GM23338 (cell line): Measurements from ENCODE around the gene RNF31. TPM values are rescaled to one million over a fixed set of nuclear protein-coding genes. Genes with fewer than 3 reads are reported as not detected.
A peak's percentile ranks its signal among the peaks of the same experiment; 100 is the strongest.

Source experiments
- ATAC-seq: fragments of 200-7000 bp; cut with Tn5 transposase; 3 replicates; pipeline ENCODE4 v1.9.1; 2020
- DNase-seq: peaks from one replicate; pipeline ENCODE4 v3.0.0-alpha.2; 2015; ENCODE audit warnings: low spot score
- H2AFZ ChIP-seq: fragments of 200-600 bp; sonication (generic); 2 replicates; pipeline ENCODE4 v1.8.0; 2016; ENCODE audit warnings: antibody characterized with exemption, mild to moderate bottlenecking, moderate library complexity
- H3F3A ChIP-seq: fragments of 200-600 bp; sonication (generic); replicated peaks from 2 replicates; pipeline ENCODE4 v1.8.0; 2017; ENCODE audit warnings: antibody characterized with exemption, mixed run types, low read depth
- H3K27ac ChIP-seq: fragments of 200-600 bp; sonication (generic); 2 replicates; pipeline ENCODE4 v1.6.1; 2016; ENCODE audit warnings: low read depth
- H3K27me3 ChIP-seq: fragments of 200-600 bp; sonication (generic); 2 replicates; pipeline ENCODE4 v1.8.0; 2016; ENCODE audit warnings: mild to moderate bottlenecking, mixed run types, moderate library complexity; ENCODE audit not compliant: insufficient read depth
- H3K36me3 ChIP-seq: fragments of 200-600 bp; sonication (generic); 2 replicates; pipeline ENCODE4 v1.8.0; 2016; ENCODE audit warnings: mild to moderate bottlenecking; ENCODE audit not compliant: insufficient read depth
- H3K4me1 ChIP-seq: fragments of 200-600 bp; sonication (generic); 2 replicates; pipeline ENCODE4 v1.8.0; 2016; ENCODE audit warnings: mild to moderate bottlenecking, moderate library complexity; ENCODE audit not compliant: insufficient read depth
- H3K4me2 ChIP-seq: fragments of 200-600 bp; sonication (generic); 2 replicates; pipeline ENCODE4 v1.7.1; 2017; ENCODE audit warnings: mixed run types
- H3K4me3 ChIP-seq: fragments of 200-600 bp; sonication (generic); 2 replicates; pipeline ENCODE4 v1.6.1; 2016; ENCODE audit warnings: mixed run types
- H3K79me2 ChIP-seq: fragments of 200-600 bp; sonication (generic); replicated peaks from 2 replicates; pipeline ENCODE4 v1.8.0; 2017; ENCODE audit warnings: mild to moderate bottlenecking; ENCODE audit not compliant: insufficient read depth
- H3K9me2 ChIP-seq: fragments of 200-600 bp; sonication (generic); 2 replicates; pipeline ENCODE4 v1.8.0; 2017; ENCODE audit not compliant: insufficient read depth
- H4K20me1 ChIP-seq: fragments of 200-600 bp; sonication (generic); replicated peaks from 2 replicates; pipeline ENCODE4 v1.8.0; 2017; ENCODE audit warnings: mild to moderate bottlenecking; ENCODE audit not compliant: insufficient read depth
- H3K27ac Mint-ChIP-seq: 2 replicates; pipeline ENCODE4 v1.8.0; 2020; ENCODE audit warnings: inconsistent platforms, mild to moderate bottlenecking, moderate library complexity, mixed read lengths
- H3K27me3 Mint-ChIP-seq: 3 replicates; pipeline ENCODE4 v1.8.0; 2022; ENCODE audit warnings: low read depth, mild to moderate bottlenecking, moderate library complexity, mixed read lengths, inconsistent platforms; ENCODE audit not compliant: insufficient read depth, poor library complexity
- H3K36me3 Mint-ChIP-seq: 3 replicates; pipeline ENCODE4 v1.8.0; 2021; ENCODE audit warnings: low read depth, mild to moderate bottlenecking, inconsistent platforms, moderate library complexity, mixed read lengths
- H3K4me1 Mint-ChIP-seq: 3 replicates; pipeline ENCODE4 v1.8.0; 2020; ENCODE audit warnings: mild to moderate bottlenecking, inconsistent platforms, mixed read lengths
- H3K4me3 Mint-ChIP-seq: 3 replicates; pipeline ENCODE4 v1.8.0; 2021; ENCODE audit warnings: moderate library complexity, mild to moderate bottlenecking, inconsistent platforms, mixed read lengths
- H3K9me3 Mint-ChIP-seq: 3 replicates; pipeline ENCODE4 v1.8.0; 2020; ENCODE audit warnings: moderate library complexity, mild to moderate bottlenecking, inconsistent platforms, mixed read lengths
- CREB1 ChIP-seq: fragments of 250-450 bp; sonication (Bioruptor Pico); IDR thresholded peaks from 2 replicates; pipeline ENCODE4 v1.5.0; 2020; ENCODE audit warnings: low read depth, mild to moderate bottlenecking, moderate library complexity
- CTCF ChIP-seq, 2 experiments: fragments of 200-600 bp in 1 of 2; sonication (generic) in 1 of 2; conservative IDR thresholded peaks; 2 replicates each; pipeline versions ENCODE4 v1.5.1 to v1.6.1; 2016 to 2017; ENCODE audit warnings: antibody characterized with exemption in 2 of 2, low read depth in 2 of 2, mild to moderate bottlenecking in 2 of 2, moderate library complexity in 1 of 2
- EZH2phosphoT487 ChIP-seq: fragments of 200-600 bp; sonication (generic); IDR thresholded peaks from one replicate; pipeline ENCODE4 v1.8.1; 2018; ENCODE audit warnings: antibody characterized with exemption; ENCODE audit not compliant: unreplicated experiment
- JUNB ChIP-seq: IDR thresholded peaks from one replicate; pipeline ENCODE4 v1.6.1; 2016; ENCODE audit warnings: antibody characterized with exemption; ENCODE audit not compliant: unreplicated experiment
- NANOG ChIP-seq: IDR thresholded peaks from 2 replicates; pipeline ENCODE4 v1.6.1; 2016; ENCODE audit warnings: antibody characterized with exemption, borderline replicate concordance
- POLR2AphosphoS5 ChIP-seq: IDR thresholded peaks from 2 replicates; pipeline ENCODE4 v1.6.1; 2016; ENCODE audit warnings: antibody characterized with exemption, low read depth
- REST ChIP-seq: IDR thresholded peaks from one replicate; pipeline ENCODE4 v1.6.1; 2018; ENCODE audit warnings: antibody characterized with exemption; ENCODE audit not compliant: unreplicated experiment
- STAT1 ChIP-seq: IDR thresholded peaks from one replicate; pipeline ENCODE4 v1.6.1; 2016; ENCODE audit warnings: antibody characterized with exemption; ENCODE audit not compliant: unreplicated experiment
- polyA plus RNA-seq: library from polyadenylated mRNA; unstranded; fragments of >200 nt; fragmentation: Nextera tagmentation; extraction: Ambion mirVana; gene quantifications from 2 replicates; pipeline ENCODE4 v1.2.1, GENCODE V29; 2016
- total RNA-seq: library from RNA; depleted of rRNA; stranded (reverse); fragments of >200 nt; shearing (Covaris generic); gene quantifications from 2 replicates; pipeline ENCODE4 v1.2.3, GENCODE V29; 2014

RNF31 gene
- total and polyA plus RNA-seq, 2 experiments from 2014 or later: 54.8 to 87.4 TPM

DNA sequence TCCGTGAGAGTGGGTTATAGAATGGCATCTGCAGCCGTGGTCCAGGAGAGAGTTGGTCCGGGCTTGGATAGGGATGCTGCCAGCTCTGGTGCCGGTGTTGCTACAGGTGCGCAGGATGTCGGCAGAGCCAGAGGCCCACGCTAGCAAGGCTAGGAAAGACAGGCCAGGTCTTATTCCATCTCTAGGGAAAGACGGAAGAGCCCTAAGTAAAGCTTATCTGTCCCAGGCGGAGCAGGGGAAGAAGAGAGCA is 11.8 kb upstream of the RNF31 start (continued):
- TF ChIP-seq CTCF (conservative IDR thresholded peaks at IDR 0.05; ENCODE audit: low read depth in 2 of 2): no peak

GRCh38 chr14:24135834-24136683 is 11.2 kb upstream of the RNF31 start, which contains the start of gene PSME1:
PSME1 (plus strand) TSS chr14:24136194; CDS start chr14:24136263, 69 bp downstream.
- H3K27ac ChIP-seq: peak within 1 kb of the TSS; percentile 84; the same call in 1 of the 2 replicates
- peak within 1 kb of the TSS; percentile 96 for H3K4me3 ChIP-seq
- ATAC-seq (peak; percentile 88), DNase-seq (peak; percentile 96)
- H3F3A ChIP-seq: peaks cover 24% of the 10 kb centered on the region
- H3K36me3 ChIP-seq: peaks cover 14% of the 10 kb centered on the region; the same call in 1 of the 2 replicates
- peaks cover 9% of the 10 kb centered on the region for H4K20me1 ChIP-seq
- TF ChIP-seq POLR2AphosphoS5 (peak; percentile 80), CREB1 (no peak), JUNB (no peak), STAT1 (no peak), EZH2phosphoT487 (no peak), REST (no peak), NANOG (no peak)
- Mint-ChIP-seq H3K4me1 (peaks cover 46% of the 10 kb centered on the region), H3K36me3 (peaks cover 33% of the 10 kb centered on the region), H3K27me3 (peaks cover 26% of the 10 kb centered on the region), H3K4me3 (peak within 1 kb of the TSS; percentile 79), H3K27ac (peak within 1 kb of the TSS; percentile 10; the same call in 1 of the 2 replicates), H3K9me3 (no peaks in the 10 kb centered on the region)
- H3K9me2 ChIP-seq: no peaks in the 10 kb centered on the region
- H3K4me1 ChIP-seq: peaks cover 22% of the 10 kb centered on the region
- peaks cover 20% of the 10 kb centered on the region for H3K79me2 ChIP-seq
- H3K27me3 ChIP-seq: no peaks in the 10 kb centered on the region
- peak within 1 kb of the TSS; percentile 87 for H3K4me2 ChIP-seq
- H2AFZ ChIP-seq: peak within 1 kb of the TSS; percentile 97
